GM18508 (cell line): Measurements from ENCODE around the gene KCTD1.

Experiments used
- ATAC-seq: cut with Tn5 transposase; IDR thresholded peaks from one replicate; pipeline ENCODE4 v1.9.1; 2021; ENCODE audit warnings: moderate number of reproducible peaks; ENCODE audit not compliant: insufficient read depth, unreplicated experiment

KCTD1 gene

DNA sequence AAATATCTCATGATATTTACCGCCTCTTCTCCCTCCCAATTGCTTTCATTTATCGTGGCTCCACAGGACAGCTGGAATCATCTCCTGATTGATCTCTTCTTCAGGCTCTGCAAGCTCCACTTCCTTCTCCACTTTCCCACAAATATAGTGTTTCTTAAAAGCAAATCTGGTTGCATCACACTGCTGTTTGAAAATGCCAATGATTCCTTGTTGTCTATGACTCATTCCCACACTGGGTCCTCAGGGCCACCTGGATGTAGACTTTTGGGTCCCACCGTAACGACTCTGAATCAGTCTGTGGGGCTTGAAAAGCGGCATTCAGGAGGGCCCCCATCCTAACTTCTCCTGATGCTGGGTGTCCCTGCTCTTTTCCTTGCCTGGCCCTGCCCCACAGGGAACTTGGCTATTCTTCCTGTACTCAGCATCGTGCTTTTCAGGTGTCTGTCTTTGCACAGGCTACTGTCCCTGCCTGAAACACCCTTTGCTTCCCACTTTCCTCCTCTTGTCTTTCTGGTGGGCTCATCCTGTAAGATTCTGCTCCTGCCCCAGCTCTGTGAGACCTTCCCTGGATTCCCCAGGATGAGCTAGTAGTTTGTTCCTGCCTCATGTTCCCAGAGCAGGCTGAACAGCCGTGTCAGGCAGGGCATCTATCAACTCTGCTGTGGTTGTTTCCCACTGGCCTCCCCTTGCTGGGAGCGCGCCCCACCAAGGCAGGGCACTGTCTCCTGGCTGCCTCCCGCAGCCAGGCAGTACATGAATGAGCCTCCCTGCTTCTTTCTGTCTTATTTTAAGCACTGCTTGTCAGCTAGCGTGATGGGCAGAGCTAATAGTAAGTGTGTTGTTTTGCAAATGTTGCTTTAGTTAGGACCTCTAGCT, 111.9 kb downstream of the KCTD1 start:
- no peak for ATAC-seq

DNA sequence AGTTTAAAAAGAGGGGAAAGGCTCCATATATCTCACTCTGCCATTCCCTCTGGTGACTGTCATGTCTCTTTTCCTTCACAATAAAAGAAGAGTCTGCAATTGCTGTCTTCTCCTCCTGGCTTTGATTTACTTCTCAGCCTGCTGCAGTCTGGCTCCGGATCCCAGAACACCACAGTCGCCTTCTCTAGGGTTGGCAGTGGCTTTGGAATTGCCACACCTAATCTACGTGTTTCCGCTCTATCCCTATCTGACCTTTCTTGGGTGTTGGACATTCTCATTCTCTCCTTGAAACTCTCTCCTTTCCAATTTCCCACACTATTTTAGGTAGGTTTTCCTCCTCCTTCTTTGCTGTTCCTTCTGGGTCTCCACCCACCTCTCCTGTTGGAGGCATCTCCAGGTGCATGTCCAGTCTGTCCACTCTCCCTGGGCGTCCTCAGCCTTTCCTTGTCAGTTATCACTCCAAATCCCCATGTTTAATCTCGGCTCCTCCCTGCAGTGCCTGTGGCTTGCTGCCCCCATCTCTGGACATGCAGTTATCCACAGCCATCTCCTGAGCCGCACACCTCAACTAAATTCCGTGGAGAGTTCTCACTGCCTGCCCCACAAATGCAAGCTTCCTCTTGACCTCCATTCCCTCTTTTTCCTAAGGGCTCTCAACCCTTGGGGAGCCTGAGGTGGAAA, 112.8 kb downstream of the KCTD1 start:
- no peak for ATAC-seq

- no peak for ATAC-seq
Measured at GRCh38 chr18:26434887-26435286, 113.5 kb downstream of the KCTD1 start.

DNA sequence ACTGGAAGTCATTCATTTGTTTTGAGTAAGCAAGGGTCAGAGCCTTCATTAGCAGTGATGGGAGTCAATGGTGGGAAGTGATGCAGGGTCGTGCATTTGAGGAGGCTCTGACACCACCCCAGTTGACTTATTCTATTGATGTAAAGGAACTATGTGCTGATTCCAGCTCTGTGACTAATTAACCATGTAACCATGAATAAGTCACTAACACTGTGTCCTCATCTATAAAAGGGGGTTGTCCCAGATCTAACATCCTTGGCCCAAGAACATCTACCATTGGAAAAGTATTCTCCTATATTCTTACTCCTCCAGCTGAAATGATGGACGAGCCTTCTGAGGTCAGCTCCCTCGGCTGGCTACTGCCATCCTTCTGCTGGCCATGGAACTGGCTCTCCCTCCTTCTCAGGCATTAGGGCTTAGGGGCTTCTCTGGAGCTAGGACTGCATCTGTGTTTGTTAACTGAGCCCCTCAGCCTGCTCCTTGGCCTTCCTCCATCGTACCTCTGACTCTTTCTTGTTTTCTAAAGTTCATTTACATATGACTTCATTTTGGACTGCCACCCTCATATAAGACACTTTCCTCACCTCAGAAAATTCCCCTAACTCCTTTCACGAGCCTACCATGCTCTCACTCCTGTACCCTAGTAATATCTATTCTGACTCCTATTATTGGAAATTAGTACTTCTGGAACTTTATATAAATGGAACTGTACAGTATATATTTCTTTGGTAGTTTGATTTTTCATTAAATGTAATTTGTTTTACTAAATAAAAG, 115.5 kb downstream of the KCTD1 start:
- peak; percentile 84 for ATAC-seq

- no peak for ATAC-seq
Measured at GRCh38 chr18:26429535-26430226, 118.7 kb downstream of the KCTD1 start.

DNA sequence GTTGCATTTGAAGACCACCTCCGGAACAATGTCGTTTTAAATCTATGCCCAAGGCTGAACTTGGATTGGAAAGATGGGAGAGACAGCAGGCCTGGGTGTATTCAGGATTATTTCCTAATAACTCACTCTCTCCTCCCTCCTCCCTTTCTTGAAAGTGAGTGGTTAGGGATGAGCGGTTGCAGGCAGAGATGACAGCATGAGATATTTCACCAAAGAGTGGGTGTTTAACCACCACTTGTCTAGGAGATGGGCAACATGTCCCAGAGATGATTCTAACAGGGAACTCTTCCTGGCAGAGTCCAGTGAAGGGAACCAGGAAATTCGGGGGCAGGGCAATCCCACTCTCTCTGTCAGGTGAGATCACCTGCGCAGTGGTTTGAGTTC, 123.2 kb downstream of the KCTD1 start:
- no peak for ATAC-seq

DNA sequence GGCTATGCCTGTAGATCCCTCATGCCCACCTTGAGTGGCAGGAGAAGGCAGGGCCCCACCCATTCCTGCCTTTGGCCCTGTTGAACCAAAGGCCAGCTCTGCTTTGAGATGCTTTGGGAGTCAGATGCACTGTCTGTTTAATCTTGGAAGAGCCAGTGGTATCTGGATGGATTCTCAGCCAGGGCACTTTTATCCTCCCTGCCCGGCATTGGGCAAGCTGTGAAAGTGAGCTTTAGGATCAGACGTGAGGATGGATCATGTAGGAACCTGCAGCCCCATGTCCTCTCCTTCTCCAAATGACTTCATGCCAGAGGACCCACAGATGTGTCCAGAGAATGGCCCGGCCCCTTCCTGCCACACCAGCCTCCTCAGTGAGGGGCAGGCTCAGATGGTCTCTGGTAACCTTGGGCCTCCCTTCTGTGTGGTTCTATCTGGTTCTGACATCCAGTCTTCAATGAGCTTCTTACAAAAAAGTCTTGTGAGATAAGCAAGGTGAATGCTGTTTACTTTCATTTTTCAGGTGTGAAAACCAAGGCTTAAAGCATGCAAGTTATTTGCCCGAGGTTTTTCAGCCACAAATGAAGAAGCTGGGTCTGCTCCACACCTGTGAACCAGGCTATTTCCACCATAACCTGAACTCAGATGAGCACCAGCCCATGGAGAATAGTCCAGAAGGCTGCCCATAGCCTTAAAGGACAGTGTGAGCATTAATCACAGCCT, 123.8 kb downstream of the KCTD1 start:
- no peak for ATAC-seq

- peak; percentile 60 for ATAC-seq
Measured at GRCh38 chr18:26422472-26423162, 125.7 kb downstream of the KCTD1 start.

DNA sequence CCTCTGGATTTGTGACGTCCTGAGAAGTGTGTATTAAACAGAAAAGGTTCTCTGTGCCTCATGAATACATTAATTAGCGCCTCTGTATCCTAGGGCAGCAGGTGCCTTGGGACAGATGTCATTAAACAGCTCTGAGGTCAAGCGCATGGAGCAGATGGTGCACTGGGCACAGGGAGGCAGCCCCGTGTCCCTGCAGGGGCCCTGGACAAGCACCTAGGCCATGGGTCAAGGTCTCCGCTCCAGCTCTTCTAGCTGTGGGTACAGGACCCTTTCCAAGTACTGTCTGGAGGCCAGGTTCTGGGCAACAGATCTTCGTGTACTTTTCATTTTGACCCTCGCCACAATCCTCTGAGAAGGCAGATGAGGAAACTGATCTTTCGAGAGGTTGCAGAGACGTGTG, 126.4 kb downstream of the KCTD1 start:
- ATAC-seq = no peak

- ATAC-seq = no peak
Measured at GRCh38 chr18:26421503-26421902, 126.8 kb downstream of the KCTD1 start.

- no peak for ATAC-seq
Measured at GRCh38 chr18:26419746-26420145, 128.6 kb downstream of the KCTD1 start.

GRCh38 chr18:26418225-26418624, 130.1 kb downstream of the KCTD1 start:
- ATAC-seq = no peak

DNA sequence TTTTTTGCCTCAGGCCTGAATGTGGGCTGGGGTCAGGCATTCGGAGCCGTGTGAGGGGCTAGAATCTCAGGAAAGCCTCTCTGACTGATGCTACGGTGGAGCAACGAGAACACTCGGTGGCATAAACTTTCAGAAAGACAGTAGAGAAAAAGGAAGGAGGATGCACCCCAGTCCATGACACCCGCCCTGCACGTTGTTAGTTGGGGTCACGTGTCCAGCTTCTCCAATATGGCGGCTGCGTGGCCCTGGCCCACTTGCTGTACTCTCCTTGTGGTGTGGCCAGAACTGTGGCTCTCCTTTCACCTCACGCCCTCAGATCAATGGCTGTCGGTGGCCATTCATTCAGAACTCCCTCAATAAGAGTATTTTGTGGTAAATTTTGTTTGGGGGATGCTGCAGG, 131.2 kb downstream of the KCTD1 start:
- no peak for ATAC-seq

DNA sequence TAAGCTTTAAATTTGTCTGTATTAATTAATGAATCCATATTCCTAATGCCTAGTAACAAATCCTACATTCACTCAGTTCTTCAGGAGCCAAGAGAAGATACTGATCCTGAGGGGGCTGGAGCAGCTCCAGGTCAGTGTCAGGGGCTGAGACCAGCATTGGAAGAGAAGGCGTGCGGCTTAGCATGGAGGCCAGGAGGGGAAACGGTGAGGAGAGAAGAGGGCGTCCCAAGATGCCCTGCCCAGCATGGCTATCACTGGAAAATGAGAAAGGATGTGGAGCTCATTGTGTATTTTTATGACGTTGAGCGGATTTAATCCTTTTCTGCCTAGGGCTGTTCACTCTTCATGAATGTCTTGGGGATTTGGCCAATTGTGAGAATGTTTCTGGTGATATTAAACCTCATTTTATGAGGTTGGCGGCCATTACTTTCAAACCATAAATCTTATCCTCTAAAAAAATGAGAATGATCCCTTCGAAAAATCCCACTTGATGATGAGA, 131.7 kb downstream of the KCTD1 start:
- ATAC-seq = no peak

DNA sequence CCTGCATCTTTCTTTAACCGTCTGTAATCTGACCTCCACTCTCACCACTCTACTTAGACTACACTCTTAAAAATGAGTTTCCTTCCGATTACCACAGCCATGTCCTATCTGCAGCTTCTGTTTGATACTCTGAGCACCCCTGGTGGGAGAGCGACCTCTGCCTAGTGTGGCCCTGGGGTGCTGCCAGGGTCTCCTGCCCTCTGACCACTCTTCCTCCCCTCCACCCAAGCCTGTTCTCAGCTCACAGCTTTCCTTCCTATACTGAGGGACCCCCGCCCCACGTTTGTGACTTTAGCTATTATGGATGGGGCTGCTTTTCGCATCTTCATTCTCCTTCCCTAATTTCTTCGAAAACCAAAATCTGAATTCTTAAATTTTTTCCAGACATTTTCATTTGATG, 132.7 kb downstream of the KCTD1 start:
- no peak for ATAC-seq

- ATAC-seq = no peak
Measured at GRCh38 chr18:26414901-26415440, 133.4 kb downstream of the KCTD1 start.

DNA sequence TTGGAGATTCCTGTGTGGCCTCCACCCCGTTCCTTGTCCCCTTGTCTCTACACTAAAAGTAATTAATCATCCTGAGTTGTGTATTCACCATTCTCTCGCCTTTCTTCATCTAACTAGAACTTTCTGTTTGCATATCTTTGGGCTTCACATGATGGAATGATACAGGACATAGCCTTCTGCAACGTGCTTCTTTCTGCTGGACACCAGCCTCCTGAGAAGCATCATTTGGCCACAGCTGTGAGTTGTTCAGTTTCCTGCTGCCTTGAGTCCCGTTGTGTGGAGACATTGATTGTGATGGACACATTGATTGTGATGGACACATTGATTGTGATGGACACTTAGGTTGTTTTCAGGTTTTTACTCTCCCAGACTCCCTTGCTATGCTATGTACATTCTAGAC, 139.3 kb downstream of the KCTD1 start:
- ATAC-seq = no peak

DNA sequence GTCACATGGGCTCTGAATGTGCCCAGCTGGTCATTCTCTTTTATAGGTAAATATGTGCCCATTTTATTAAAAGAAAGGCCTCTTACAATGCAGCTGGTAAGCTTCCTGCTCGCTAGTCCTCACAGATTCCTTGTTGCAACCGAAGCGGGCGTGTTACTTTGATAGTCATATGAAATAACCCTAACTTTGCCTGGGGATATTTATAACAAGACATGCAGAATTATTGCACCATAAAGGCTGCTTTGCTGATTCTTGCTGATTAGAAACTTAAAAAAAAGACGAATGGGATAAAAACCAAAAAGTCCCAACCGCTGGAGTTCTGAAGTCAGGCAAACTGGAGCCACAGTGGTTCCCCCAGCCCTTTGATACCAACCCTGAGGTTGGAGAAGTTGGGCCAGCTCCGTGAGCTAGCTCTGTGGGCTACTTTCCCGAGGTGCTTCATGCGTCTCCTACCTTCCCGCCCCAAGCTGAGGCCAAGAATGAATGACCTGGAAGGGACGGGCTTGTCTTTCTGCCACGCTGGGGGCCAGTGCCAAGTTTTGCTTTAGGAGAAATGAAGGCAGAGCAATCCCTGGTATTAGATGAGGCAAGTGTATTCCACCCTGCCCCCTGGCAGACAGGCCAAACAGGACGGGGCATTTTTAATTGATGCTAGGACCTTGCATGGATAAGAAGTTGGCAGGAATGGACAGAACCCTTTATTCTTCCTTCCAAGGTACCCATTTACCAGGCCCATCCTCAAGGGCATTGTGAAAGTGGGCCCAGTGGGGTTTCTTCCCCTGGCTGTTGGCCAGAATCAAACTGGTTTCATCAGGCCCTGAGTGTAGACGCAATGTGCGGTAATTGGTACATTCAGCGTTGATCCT, 140.4 kb downstream of the KCTD1 start:
- no peak for ATAC-seq
